T-helper 2 cell treated with Interferon-gamma antibody and Interleukin-4, amounts not matched to agents 5 μg/mL and 100 μg/mL, for 36 hours (primary cell): ENCODE data around the gene CAPN3.

ENCODE experiments used
- DNase-seq: peaks from one replicate; pipeline ENCODE4 v3.0.0; 2021; ENCODE audit warnings: low spot score
- H3K27ac Mint-ChIP-seq: one replicate; pipeline ENCODE4 v1.8.0; 2021; ENCODE audit warnings: mild to moderate bottlenecking, mixed read lengths
- H3K27me3 Mint-ChIP-seq: one replicate; pipeline ENCODE4 v1.8.0; 2021; ENCODE audit warnings: low read depth, mixed read lengths
- H3K36me3 Mint-ChIP-seq: one replicate; pipeline ENCODE4 v1.8.0; 2021; ENCODE audit warnings: low read depth, mixed read lengths
- H3K4me1 Mint-ChIP-seq: one replicate; pipeline ENCODE4 v1.8.0; 2021; ENCODE audit warnings: low read depth, mixed read lengths
- H3K4me3 Mint-ChIP-seq: one replicate; pipeline ENCODE4 v1.8.0; 2022; ENCODE audit warnings: mild to moderate bottlenecking, moderate library complexity, mixed read lengths
- H3K9me3 Mint-ChIP-seq: one replicate; pipeline ENCODE4 v1.8.0; 2021; ENCODE audit warnings: mixed read lengths

Gene CAPN3

DNA sequence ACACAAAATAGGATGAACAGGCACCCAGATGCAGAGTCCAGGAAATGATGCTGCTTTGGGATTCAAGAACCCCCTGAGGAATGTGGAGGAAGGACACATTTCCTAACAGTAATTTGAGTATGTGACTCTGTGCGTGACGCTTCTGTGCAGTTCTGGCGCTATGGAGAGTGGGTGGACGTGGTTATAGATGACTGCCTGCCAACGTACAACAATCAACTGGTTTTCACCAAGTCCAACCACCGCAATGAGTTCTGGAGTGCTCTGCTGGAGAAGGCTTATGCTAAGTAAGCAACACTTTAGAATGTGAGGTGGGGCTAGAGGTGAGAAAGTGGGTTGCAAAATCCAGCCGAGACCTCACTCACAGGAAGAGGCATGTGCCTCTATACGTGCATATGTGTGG is 28.3 kb downstream of the CAPN3 start:
- peaks cover 1% of the 10 kb centered on the region for H3K4me1 Mint-ChIP-seq
- no peak overlapping the region for H3K4me3 Mint-ChIP-seq
- H3K27ac Mint-ChIP-seq = no peak overlapping the region

DNA sequence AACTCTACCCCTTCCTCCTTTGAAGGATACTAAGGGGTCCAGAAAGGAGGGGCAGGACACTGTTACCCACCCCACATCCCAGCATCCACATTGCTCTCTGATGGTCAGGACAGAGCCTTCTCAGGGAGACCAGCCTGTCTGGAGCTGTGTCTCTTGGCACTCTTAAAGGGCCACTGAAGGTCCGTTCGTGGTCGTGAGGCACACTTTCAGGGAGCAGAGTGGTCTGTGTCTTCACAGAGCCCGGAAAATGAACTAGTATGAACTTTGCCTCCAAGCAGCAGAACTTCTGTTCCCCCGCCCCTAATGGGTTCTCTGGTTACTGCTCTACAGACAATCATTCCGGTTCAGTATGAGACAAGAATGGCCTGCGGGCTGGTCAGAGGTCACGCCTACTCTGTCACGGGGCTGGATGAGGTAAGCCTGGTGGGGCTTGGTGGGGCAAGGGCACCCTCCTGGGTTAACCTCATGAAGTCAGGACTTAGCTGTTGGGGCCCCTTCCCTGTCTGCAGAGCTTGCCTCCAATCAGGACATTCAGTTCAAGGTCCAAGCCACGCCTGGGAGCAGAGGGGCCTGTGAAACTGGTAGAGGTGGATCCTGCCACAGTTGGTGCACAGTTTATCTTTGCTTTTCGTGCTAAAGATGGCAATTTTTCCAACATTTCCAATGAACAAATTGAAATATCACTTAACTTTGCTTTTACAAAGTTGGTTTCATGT is 33.2 kb downstream of the CAPN3 start:
- Mint-ChIP-seq H3K27me3 (no peaks in the 10 kb centered on the region), H3K4me3 (no peak overlapping the region), H3K36me3 (no peaks in the 10 kb centered on the region), H3K27ac (no peak overlapping the region), H3K4me1 (no peaks in the 10 kb centered on the region), H3K9me3 (no peaks in the 10 kb centered on the region)
- no peak for DNase-seq

More for the DNA sequence above, 28.3 kb downstream of the CAPN3 start:
- Mint-ChIP-seq H3K9me3 (no peaks in the 10 kb centered on the region), H3K36me3 (no peaks in the 10 kb centered on the region), H3K27me3 (no peaks in the 10 kb centered on the region)
- no peak for DNase-seq

DNA sequence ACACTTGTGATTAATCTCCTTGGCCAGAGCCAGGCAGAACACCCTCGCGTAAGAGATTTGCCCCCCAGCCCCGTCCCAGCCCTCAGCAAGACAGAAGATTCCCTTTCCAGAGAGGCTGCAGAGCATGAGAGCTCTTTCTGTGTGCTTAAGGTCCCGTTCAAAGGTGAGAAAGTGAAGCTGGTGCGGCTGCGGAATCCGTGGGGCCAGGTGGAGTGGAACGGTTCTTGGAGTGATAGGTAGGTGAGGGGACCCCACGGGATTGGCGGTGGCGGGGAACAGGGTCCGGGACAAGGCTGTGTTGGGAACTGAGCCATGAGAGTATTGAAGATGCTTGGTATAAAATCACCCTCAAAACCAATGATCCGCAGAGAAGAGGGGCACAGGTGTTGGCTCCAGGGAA is 34.8 kb downstream of the CAPN3 start:
- no peak for DNase-seq
- H3K4me3 Mint-ChIP-seq = no peak overlapping the region
- no peaks in the 10 kb centered on the region for H3K36me3 Mint-ChIP-seq
- no peaks in the 10 kb centered on the region for H3K9me3 Mint-ChIP-seq
- H3K4me1 Mint-ChIP-seq = no peaks in the 10 kb centered on the region
- no peaks in the 10 kb centered on the region for H3K27me3 Mint-ChIP-seq
- no peak overlapping the region for H3K27ac Mint-ChIP-seq

DNA sequence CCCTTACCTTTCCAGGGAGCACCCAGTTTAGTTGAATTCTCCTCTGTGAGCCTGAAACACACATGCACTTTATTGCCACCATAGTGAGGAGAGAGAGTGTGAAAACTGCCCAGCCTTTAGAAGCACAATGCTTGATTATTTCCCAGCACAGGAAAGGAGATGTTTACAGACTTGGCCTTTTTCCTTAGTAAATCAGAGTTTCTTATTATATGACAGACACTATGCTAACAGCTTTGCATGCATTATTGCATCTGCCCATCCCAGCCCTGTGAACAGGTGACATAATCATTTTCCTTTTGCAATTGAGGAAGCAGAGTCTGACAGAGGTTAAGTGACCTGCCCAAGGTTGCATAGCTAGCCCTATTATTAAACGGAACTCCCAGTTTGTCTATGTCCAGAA is 36.5 kb downstream of the CAPN3 start:
- Mint-ChIP-seq H3K36me3 (no peaks in the 10 kb centered on the region), H3K4me3 (no peak overlapping the region), H3K27ac (no peak overlapping the region)

DNA sequence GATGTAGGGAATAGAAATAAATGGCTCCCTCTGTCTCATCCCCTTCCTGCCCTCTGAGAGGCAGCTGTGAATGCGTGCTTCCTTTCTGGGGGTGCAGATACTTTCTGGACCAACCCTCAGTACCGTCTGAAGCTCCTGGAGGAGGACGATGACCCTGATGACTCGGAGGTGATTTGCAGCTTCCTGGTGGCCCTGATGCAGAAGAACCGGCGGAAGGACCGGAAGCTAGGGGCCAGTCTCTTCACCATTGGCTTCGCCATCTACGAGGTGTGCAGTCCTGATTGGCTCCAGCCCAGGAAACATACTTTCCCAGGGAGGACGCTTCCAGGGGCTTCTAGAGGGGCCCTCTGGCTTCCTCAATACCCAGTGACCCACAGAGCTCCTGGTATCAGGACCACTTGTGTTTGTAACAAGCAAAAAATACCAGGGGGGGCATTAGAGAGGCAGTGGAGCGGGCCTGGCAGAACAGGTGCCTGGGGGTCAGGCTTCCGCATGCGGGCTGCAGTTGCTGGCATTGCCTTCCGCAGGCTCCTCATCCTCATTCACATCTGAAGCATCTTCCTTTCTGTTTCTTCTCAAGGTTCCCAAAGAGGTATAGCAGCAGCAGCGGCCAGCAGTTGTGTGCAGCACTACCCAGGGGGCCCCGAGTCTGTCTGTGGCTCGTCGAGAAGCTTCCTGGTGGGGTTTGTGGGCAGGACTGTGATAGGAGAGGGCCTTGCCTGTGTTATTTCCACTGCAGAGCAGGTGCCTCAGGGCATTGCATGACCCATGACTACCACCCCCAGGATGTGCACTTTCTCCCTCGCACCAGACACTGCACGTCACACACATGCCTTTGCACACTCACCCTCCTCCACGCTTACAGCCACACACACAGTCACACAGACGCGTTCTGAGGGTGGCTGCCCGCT is 42.5 kb downstream of the CAPN3 start:
- H3K4me3 Mint-ChIP-seq = peak overlapping the region; percentile 39
- peaks cover 3% of the 10 kb centered on the region for H3K4me1 Mint-ChIP-seq
- H3K27ac Mint-ChIP-seq = peak overlapping the region; percentile 47
- DNase-seq = no peak
- H3K27me3 Mint-ChIP-seq = no peaks in the 10 kb centered on the region
- no peaks in the 10 kb centered on the region for H3K36me3 Mint-ChIP-seq
- H3K9me3 Mint-ChIP-seq = no peaks in the 10 kb centered on the region

More for the DNA sequence above, 36.5 kb downstream of the CAPN3 start:
- DNase-seq = no peak
- H3K9me3 Mint-ChIP-seq = no peaks in the 10 kb centered on the region
- H3K4me1 Mint-ChIP-seq = no peaks in the 10 kb centered on the region
- H3K27me3 Mint-ChIP-seq = no peaks in the 10 kb centered on the region

DNA sequence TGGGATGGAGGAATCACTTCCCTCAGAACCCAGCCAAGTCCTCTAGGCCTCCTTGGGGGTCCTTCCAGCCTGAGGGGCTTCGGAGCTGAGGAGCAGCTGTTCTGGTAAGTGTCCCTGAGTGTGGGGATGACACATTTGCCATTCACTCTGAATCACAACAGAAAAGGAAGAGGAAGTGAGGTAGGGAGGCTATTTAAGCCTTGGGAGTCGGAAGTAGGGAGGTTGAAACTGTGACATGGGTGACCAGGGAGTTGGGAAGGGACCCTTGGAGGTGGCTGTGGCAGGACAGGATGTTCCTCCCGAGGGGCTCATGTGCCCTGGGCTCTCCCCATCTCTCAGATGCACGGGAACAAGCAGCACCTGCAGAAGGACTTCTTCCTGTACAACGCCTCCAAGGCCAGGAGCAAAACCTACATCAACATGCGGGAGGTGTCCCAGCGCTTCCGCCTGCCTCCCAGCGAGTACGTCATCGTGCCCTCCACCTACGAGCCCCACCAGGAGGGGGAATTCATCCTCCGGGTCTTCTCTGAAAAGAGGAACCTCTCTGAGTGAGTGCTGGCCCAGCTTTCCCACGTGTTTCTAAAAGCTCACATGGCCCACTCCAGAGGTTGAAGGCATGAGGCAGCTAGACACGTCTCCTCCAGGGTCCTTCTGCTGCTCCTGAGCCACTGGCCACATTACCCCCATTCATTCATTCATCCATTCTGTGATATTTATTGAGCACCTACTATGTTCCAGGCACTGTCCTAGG is 43.3 kb downstream of the CAPN3 start:
- Mint-ChIP-seq H3K9me3 (no peaks in the 10 kb centered on the region), H3K27me3 (no peaks in the 10 kb centered on the region), H3K4me3 (no peak overlapping the region), H3K36me3 (no peaks in the 10 kb centered on the region), H3K4me1 (peaks cover 3% of the 10 kb centered on the region), H3K27ac (no peak overlapping the region)
- DNase-seq = no peak

DNA sequence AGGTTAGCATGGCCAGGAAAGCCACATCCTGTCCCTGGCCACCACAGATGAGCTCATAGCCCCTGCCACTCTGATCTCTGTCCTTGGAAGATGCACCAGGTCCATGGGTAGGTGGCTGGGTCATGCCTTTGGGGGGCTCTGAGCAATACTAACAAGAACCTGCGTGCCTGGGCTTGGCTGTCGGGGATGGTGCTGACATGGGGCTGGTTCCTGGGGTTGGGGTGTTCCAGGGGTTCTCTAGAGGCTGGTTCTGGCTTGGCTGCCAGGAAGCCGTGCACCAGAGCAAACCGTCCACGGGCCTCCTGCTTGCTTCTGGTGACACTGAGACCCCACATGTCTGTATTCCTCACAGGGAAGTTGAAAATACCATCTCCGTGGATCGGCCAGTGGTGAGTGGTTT is 44.1 kb downstream of the CAPN3 start:
- H3K4me1 Mint-ChIP-seq = peaks cover 3% of the 10 kb centered on the region
- H3K27ac Mint-ChIP-seq = no peak overlapping the region
- H3K36me3 Mint-ChIP-seq = no peaks in the 10 kb centered on the region
- no peak overlapping the region for H3K4me3 Mint-ChIP-seq
- no peak for DNase-seq
- H3K27me3 Mint-ChIP-seq = no peaks in the 10 kb centered on the region
- no peaks in the 10 kb centered on the region for H3K9me3 Mint-ChIP-seq

DNA sequence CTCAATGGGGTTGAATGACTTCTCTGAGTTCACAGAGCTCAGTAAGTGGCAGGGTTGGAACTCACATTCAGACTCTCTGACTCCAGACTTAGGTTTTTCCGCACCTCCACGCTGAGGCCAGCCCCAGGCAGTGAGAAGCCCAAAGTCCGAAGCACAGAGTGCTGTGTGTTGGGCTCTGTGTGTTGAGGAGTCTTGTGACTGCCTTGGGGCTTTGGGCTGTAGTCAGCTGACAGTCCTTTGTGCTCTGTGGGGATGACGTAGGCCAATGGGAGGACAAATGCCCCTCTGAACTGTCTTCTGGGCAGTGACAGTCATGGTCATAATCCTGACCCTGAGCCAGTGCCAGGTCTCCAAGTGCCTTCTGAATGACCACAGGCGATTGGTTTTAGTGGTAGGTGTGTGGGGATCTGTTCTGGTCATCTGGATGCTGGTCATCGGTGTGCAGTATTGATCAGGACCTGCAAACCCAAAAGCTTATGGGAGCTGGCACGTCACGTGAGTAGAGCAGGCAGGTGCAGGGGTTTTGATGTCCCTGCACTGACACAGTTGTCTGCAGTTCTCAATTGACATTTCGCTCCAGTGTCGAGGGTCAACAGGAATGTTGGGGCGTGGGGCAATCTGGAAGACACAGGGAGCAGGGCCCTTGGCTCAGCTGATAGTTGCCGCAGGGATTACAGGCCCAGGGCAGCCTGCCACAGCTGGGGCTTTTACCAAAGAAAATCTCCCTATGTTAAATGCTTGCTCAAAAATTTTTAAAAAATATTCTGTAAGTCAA is 45.3 kb downstream of the CAPN3 start:
- Mint-ChIP-seq H3K4me3 (no peak overlapping the region), H3K27ac (no peak overlapping the region)

DNA sequence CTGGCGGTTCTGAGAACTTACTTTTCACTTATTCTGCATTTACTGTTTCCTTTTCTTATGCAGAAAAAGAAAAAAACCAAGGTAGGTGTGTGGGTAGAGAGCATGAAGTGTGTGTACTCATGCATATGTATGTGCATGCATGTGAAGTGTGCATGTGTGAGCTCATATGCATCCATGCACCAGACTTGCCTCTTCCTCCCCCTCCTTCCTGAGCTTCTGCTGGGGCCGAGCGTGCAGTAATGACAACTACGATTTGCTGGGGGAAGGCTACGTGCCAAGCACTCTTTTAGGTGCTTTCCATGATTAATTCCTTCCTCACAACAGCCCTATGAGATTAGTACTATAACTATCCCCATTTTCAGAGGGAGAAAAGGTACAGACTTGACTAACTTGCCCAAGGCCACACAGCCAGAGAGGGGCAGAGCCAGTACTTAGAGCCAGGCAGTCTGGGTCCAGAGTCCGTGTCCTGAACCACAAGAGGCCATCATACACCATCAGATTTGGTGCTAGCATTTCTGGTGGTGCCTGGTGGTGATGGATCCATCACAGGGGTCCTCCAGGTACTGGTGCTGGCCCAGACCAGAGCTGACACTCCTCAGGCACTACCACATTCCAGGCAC is 46.7 kb downstream of the CAPN3 start:
- Mint-ChIP-seq H3K36me3 (peaks cover 2% of the 10 kb centered on the region), H3K9me3 (no peaks in the 10 kb centered on the region), H3K27ac (no peak overlapping the region), H3K4me1 (peaks cover 3% of the 10 kb centered on the region), H3K27me3 (no peaks in the 10 kb centered on the region), H3K4me3 (no peak overlapping the region)
- no peak for DNase-seq

More for the DNA sequence above, 45.3 kb downstream of the CAPN3 start:
- no peak for DNase-seq
- Mint-ChIP-seq H3K9me3 (no peaks in the 10 kb centered on the region), H3K27me3 (no peaks in the 10 kb centered on the region), H3K4me1 (peaks cover 3% of the 10 kb centered on the region), H3K36me3 (no peaks in the 10 kb centered on the region)

DNA sequence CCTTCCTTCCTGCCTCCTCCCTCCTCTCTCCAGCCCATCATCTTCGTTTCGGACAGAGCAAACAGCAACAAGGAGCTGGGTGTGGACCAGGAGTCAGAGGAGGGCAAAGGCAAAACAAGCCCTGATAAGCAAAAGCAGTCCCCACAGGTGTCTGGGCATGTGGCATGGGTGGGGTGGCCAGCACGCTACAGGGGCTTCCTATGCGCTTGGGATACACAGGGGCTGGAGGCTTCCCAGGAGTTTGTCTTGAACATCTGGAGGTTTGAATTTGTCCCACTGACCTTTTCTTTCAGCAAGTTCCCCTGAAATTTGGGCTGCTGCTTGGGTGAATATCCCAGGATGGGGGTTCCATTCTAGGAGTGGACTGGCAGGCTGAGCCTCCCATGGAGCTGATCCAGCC is 48.9 kb downstream of the CAPN3 start:
- Mint-ChIP-seq H3K9me3 (no peaks in the 10 kb centered on the region), H3K36me3 (peaks cover 6% of the 10 kb centered on the region), H3K4me1 (peaks cover under 1% of the 10 kb centered on the region), H3K4me3 (no peak overlapping the region), H3K27ac (no peak overlapping the region), H3K27me3 (no peaks in the 10 kb centered on the region)
- no peak for DNase-seq

DNA sequence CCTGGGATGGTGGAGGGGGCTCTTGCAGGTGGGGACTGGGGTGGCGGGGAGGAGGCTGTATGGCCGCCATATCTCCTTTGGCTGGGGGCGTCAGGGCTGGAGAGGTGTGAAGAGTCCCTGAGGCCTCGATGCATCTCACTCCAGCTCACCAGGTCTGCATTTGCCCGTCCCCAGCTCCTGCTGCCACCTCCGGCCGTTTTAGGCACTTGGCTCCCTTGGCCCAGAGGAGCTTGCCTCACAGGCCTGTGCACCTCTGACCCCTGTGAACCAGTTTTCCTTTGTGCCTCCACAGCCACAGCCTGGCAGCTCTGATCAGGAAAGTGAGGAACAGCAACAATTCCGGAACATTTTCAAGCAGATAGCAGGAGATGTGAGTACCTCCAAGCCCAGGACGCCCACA is 49.7 kb downstream of the CAPN3 start:
- Mint-ChIP-seq H3K36me3 (peaks cover 6% of the 10 kb centered on the region), H3K9me3 (no peaks in the 10 kb centered on the region), H3K4me1 (no peaks in the 10 kb centered on the region), H3K27me3 (no peaks in the 10 kb centered on the region), H3K4me3 (no peak overlapping the region), H3K27ac (no peak overlapping the region)
- DNase-seq = no peak

DNA sequence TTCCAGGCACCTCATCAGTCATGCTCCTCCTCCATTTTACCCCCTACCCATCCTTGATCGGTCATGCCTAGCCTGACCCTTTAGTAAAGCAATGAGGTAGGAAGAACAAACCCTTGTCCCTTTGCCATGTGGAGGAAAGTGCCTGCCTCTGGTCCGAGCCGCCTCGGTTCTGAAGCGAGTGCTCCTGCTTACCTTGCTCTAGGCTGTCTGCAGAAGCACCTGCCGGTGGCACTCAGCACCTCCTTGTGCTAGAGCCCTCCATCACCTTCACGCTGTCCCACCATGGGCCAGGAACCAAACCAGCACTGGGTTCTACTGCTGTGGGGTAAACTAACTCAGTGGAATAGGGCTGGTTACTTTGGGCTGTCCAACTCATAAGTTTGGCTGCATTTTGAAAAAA is 52.6 kb downstream of the CAPN3 start:
- Mint-ChIP-seq H3K9me3 (no peaks in the 10 kb centered on the region), H3K4me3 (no peak overlapping the region), H3K36me3 (peaks cover 13% of the 10 kb centered on the region), H3K4me1 (no peaks in the 10 kb centered on the region), H3K27me3 (no peaks in the 10 kb centered on the region), H3K27ac (no peak overlapping the region)
- DNase-seq = no peak

DNA sequence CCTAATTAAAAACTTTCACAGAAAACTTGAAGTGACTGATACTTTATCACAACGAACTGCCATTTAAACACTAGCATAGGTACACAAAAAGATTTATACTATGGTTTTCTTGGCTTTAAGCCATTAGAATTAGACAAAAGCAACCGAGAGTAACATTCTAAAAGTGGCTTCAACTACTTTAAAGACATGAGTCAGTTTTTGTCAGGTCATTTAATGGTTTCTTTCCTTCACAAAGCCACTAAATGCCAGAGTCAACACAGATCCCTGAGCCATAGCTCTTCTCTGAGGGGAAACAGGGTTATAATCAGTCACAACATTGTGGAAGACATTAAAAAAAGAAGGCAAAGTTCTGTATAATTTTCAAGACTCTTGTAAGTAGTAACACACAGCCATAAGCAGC is 54.6 kb downstream of the CAPN3 start:
- Mint-ChIP-seq H3K4me3 (no peak overlapping the region), H3K9me3 (no peaks in the 10 kb centered on the region), H3K36me3 (peaks cover 22% of the 10 kb centered on the region), H3K27ac (no peak overlapping the region), H3K27me3 (no peaks in the 10 kb centered on the region), H3K4me1 (no peaks in the 10 kb centered on the region)
- no peak for DNase-seq
